Mucosa of descending colon (tissue), 3 donors: ENCODE data around the gene MTFR1L. TPM values are rescaled to one million over a fixed set of nuclear protein-coding genes. Genes with fewer than 3 reads are reported as not detected.

ENCODE experiments used
- ATAC-seq: fragments of 200-7000 bp; cut with Tn5 transposase; one replicate; pipeline ENCODE4 v1.9.1; 2020; ENCODE audit warnings: mild to moderate bottlenecking, moderate library complexity
- DNase-seq, 3 donors: peaks; one replicate each; pipeline ENCODE4 v3.0.0-alpha.2; 2020
- H3K36me3 ChIP-seq: fragments of 200-600 bp; one replicate; pipeline ENCODE4 v1.8.0; 2021; ENCODE audit warnings: low read depth, mild to moderate bottlenecking
- H3K4me1 ChIP-seq: fragments of 200-600 bp; one replicate; pipeline ENCODE4 v1.8.0; 2021; ENCODE audit warnings: low read depth, mild to moderate bottlenecking
- H3K4me3 ChIP-seq: fragments of 200-600 bp; one replicate; pipeline ENCODE4 v1.8.0; 2021; ENCODE audit warnings: mild to moderate bottlenecking
- H3K9me3 ChIP-seq: fragments of 200-600 bp; one replicate; pipeline ENCODE4 v1.8.0; 2021; ENCODE audit warnings: mild to moderate bottlenecking
- CTCF ChIP-seq: fragments of 200-600 bp; IDR thresholded peaks from one replicate; pipeline ENCODE4 v1.8.0; 2022; ENCODE audit warnings: antibody characterized with exemption, mild to moderate bottlenecking
- intact Hi-C, 2 donors: fragments of 100-400 bp; cut with DNase I in 1 of 2; cut with micrococcal nuclease in 1 of 2; formaldehyde crosslinking; loops; one replicate each; pipeline versions ENCODE4 v1.11.0 to v1.11.1; 2022; cut with DNase I, micrococcal nuclease
- total RNA-seq, 3 donors: library from RNA; stranded (reverse); fragmentation: NEBNext Ultra II Directional in 2 of 3; extraction: Animal tissue kit (Norgen Biotek cat#: 25700) in 2 of 3; gene quantifications; one replicate each; pipeline versions ENCODE4 v1.2.1 to v1.2.4, GENCODE V29; 2021 to 2023
- donor health status: DM: no; HTN: no; CAD: no; lungs with moderate emphysema.
- donor health status: DM: no; HTN: no; CAD: no.
- donor health status: DM: no; HTN: yes; CAD: no.

MTFR1L gene
- total RNA-seq, 3 donors from 2014 or later = 46.2 to 94.3 (median 83.0) TPM

- H3K36me3 ChIP-seq = no peaks in the 10 kb centered on the region
- intact Hi-C loops = no loop called here
- peak in 2 of 3 donors; percentile 44 to 53 for DNase-seq
- peak; percentile 72 for ATAC-seq
- peaks cover 23% of the 10 kb centered on the region for H3K4me1 ChIP-seq
- no peaks in the 10 kb centered on the region for H3K9me3 ChIP-seq
- TF ChIP-seq CTCF = no peak
- no peak overlapping the region for H3K4me3 ChIP-seq
Measured at GRCh38 chr1:25773441-25774125, 46.2 kb upstream of the MTFR1L start.

GRCh38 chr1:25774206-25774803 lies 45.4 kb upstream of the MTFR1L start:
- no peak overlapping the region for H3K4me3 ChIP-seq
- peaks cover 23% of the 10 kb centered on the region for H3K4me1 ChIP-seq
- ATAC-seq (no peak), DNase-seq (no peak)
- H3K36me3 ChIP-seq = no peaks in the 10 kb centered on the region
- H3K9me3 ChIP-seq = no peaks in the 10 kb centered on the region
- TF ChIP-seq CTCF = no peak
- intact Hi-C loops = no loop called here

GRCh38 chr1:25774921-25775771 lies 44.6 kb upstream of the MTFR1L start:
- intact Hi-C loops = no loop called here
- Histone ChIP-seq H3K36me3 (no peaks in the 10 kb centered on the region), H3K4me3 (no peak overlapping the region), H3K9me3 (no peaks in the 10 kb centered on the region), H3K4me1 (peaks cover 23% of the 10 kb centered on the region)
- peak in 2 of 3 donors; percentile 38 to 71 for DNase-seq
- no peak for TF ChIP-seq CTCF
- peak; percentile 66 for ATAC-seq

GRCh38 chr1:25779388-25779787 lies 40.4 kb upstream of the MTFR1L start:
- ATAC-seq = no peak
- no peak for DNase-seq
- Histone ChIP-seq H3K9me3 (no peaks in the 10 kb centered on the region), H3K4me3 (no peak overlapping the region), H3K36me3 (no peaks in the 10 kb centered on the region), H3K4me1 (peaks cover under 1% of the 10 kb centered on the region)
- intact Hi-C loops = no loop called here
- TF ChIP-seq CTCF = no peak

- DNase-seq (no peak), ATAC-seq (no peak)
- H3K4me3 ChIP-seq = no peak overlapping the region
- no peaks in the 10 kb centered on the region for H3K9me3 ChIP-seq
- no peaks in the 10 kb centered on the region for H3K36me3 ChIP-seq
- intact Hi-C loops = no loop called here
- TF ChIP-seq CTCF = no peak
- no peaks in the 10 kb centered on the region for H3K4me1 ChIP-seq
Measured at GRCh38 chr1:25779894-25780293, 39.9 kb upstream of the MTFR1L start.
